ENCODE results near the gene RGMA. TPM values are rescaled to one million over a fixed set of nuclear protein-coding genes. Genes with fewer than 3 reads are reported as not detected.

Gene RGMA
- total RNA-seq, 2 donors from 2014 or later: 37.7 to 67.1 TPM

GRCh38 chr15:93103823-93104222 lies 14.8 kb upstream of the RGMA start:
- Histone ChIP-seq H3K36me3 (ENCODE audit: control insufficient read depth, insufficient read depth, low read length) (no peaks in the 10 kb centered on the region), H3K4me3 (ENCODE audit: low read length) (no peak overlapping the region), H3K27me3 (ENCODE audit: control insufficient read depth, insufficient read depth, low read length, poor library complexity, severe bottlenecking) (no peaks in the 10 kb centered on the region), H3K9ac (ENCODE audit: extremely low read depth, low read length, poor library complexity, severe bottlenecking) (no peak overlapping the region), H3K9me3 (ENCODE audit: control insufficient read depth, low read length) (no peaks in the 10 kb centered on the region), H3K27ac (ENCODE audit: low read depth, low read length) (no peak overlapping the region), H3K4me1 (ENCODE audit: control insufficient read depth, insufficient read depth, low read length) (no peaks in the 10 kb centered on the region)
- Mint-ChIP-seq H3K36me3 (ENCODE audit: low read depth) (peaks cover 4% of the 10 kb centered on the region), H3K4me1 (peaks cover 17% of the 10 kb centered on the region), H3K4me3 (no peak overlapping the region), H3K27me3 (ENCODE audit: insufficient read depth) (peaks cover 25% of the 10 kb centered on the region), H3K9me3 (no peaks in the 10 kb centered on the region), H3K27ac (no peak overlapping the region)
- WGBS, 2 experiments (ENCODE audit: insufficient coverage in 1 of 2, insufficient read length in 1 of 2): 90 to 92% methylated on average over 2 of the region's 2 CpGs
- no peak for TF ChIP-seq CTCF (conservative IDR thresholded peaks at IDR 0.05)
- no peak for DNase-seq

GRCh38 chr15:93102211-93102610 lies 13.2 kb upstream of the RGMA start:
- Mint-ChIP-seq H3K9me3 (peaks cover 3% of the 10 kb centered on the region), H3K4me3 (no peak overlapping the region), H3K27me3 (ENCODE audit: insufficient read depth) (peaks cover 14% of the 10 kb centered on the region), H3K36me3 (ENCODE audit: low read depth) (peaks cover 1% of the 10 kb centered on the region), H3K4me1 (peaks cover 21% of the 10 kb centered on the region), H3K27ac (no peak overlapping the region)
- Histone ChIP-seq H3K4me1 (ENCODE audit: control insufficient read depth, insufficient read depth, low read length) (no peaks in the 10 kb centered on the region), H3K36me3 (ENCODE audit: control insufficient read depth, insufficient read depth, low read length) (no peaks in the 10 kb centered on the region), H3K9ac (ENCODE audit: extremely low read depth, low read length, poor library complexity, severe bottlenecking) (no peak overlapping the region), H3K27me3 (ENCODE audit: control insufficient read depth, insufficient read depth, low read length, poor library complexity, severe bottlenecking) (no peaks in the 10 kb centered on the region), H3K4me3 (ENCODE audit: low read length) (no peak overlapping the region), H3K9me3 (ENCODE audit: control insufficient read depth, low read length) (no peaks in the 10 kb centered on the region), H3K27ac (ENCODE audit: low read depth, low read length) (no peak overlapping the region)
- WGBS, 2 experiments (ENCODE audit: insufficient coverage in 1 of 2, insufficient read length in 1 of 2): 96 to 100% methylated on average over 2 to 7 of the region's 7 CpGs
- DNase-seq: no peak
- no peak for TF ChIP-seq CTCF (conservative IDR thresholded peaks at IDR 0.05)

GRCh38 chr15:93093765-93094164 lies 4.8 kb upstream of the RGMA start:
- Histone ChIP-seq H3K4me1 (ENCODE audit: control insufficient read depth, insufficient read depth, low read length) (no peaks in the 10 kb centered on the region), H3K4me3 (ENCODE audit: low read length) (no peak overlapping the region), H3K27ac (ENCODE audit: low read depth, low read length) (no peak overlapping the region), H3K9ac (ENCODE audit: extremely low read depth, low read length, poor library complexity, severe bottlenecking) (no peak overlapping the region), H3K27me3 (ENCODE audit: control insufficient read depth, insufficient read depth, low read length, poor library complexity, severe bottlenecking) (peaks cover 11% of the 10 kb centered on the region), H3K36me3 (ENCODE audit: control insufficient read depth, insufficient read depth, low read length) (no peaks in the 10 kb centered on the region), H3K9me3 (ENCODE audit: control insufficient read depth, low read length) (no peaks in the 10 kb centered on the region)
- WGBS, 2 experiments (ENCODE audit: insufficient coverage in 1 of 2, insufficient read length in 1 of 2): 90 to 98% methylated on average over 5 to 6 of the region's 6 CpGs
- Mint-ChIP-seq H3K4me3 (no peak overlapping the region), H3K27me3 (ENCODE audit: insufficient read depth) (peaks cover 21% of the 10 kb centered on the region), H3K27ac (no peak overlapping the region), H3K9me3 (peaks cover 3% of the 10 kb centered on the region), H3K36me3 (ENCODE audit: low read depth) (no peaks in the 10 kb centered on the region), H3K4me1 (peaks cover 21% of the 10 kb centered on the region)
- DNase-seq: no peak
- no peak for TF ChIP-seq CTCF (conservative IDR thresholded peaks at IDR 0.05)

Measured in endodermal cell (in vitro differentiated cells).